Measurements from ENCODE around the gene C1orf122.

The C1orf122 gene

GRCh38 chr1:37802439-37802838 is 5.2 kb upstream of the C1orf122 start:
- DNase-seq: no peak

- no peak for DNase-seq
These were observed 403 bp upstream of the C1orf122 start for GRCh38 chr1:37807220-37807554.

GRCh38 chr1:37808369-37809319 is 1.1 kb downstream of the C1orf122 start:
- DNase-seq: peak in 1 of 2 donors; percentile 57

- no peak for DNase-seq
These were observed 2.4 kb downstream of the C1orf122 start for GRCh38 chr1:37809942-37810341.

GRCh38 chr1:37811027-37811655 is 3.6 kb downstream of the C1orf122 start:
- DNase-seq: peak; percentile 69 to 73

DNA sequence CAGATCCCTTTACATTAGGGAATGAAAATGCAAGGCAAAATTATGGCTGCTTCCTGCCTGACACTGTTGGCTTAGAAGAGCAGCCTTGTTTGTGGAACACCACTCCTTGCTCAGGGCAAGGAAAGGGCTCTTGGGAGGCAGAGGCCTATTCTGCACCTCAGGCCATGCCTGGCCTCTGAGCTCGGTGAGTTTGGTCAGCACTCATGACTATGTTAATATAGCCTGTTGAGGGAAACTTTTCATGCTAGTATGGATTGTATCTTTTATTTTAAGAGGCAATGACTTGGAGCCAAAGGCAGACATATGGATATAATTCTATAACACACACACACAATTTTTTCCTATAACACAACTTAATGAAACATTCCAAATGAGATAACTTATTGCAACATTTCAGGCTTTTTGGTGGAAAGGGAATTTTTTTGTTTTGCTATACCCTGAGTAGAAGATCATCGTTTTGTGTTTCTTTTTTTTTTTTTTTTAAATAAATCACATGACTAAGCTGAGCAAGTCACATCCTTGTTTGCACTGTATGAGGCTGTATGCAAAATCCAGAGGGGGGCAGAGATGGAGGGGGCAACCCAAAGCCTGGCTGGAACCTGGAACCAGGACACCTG is 6.0 kb downstream of the C1orf122 start:
- DNase-seq: no peak

DNA sequence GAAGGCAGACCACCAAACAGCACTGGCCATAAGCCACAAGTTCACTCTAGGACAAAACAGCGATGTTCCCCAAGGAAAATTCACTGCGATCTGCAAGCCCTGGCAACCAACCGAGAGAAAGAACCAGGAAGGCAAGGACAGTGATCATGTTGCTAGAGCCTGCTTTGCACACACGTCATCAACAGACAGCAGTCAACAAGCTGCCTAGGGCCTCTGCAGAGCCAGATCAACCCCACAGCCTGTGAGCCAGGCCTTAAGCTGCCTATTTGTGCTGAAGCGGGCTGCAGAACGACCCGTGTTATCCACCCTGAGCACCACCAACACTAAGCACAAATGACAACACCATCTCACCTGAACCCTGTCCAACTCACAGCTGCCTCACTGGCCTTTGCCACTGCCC is 6.7 kb downstream of the C1orf122 start:
- DNase-seq: no peak

DNA sequence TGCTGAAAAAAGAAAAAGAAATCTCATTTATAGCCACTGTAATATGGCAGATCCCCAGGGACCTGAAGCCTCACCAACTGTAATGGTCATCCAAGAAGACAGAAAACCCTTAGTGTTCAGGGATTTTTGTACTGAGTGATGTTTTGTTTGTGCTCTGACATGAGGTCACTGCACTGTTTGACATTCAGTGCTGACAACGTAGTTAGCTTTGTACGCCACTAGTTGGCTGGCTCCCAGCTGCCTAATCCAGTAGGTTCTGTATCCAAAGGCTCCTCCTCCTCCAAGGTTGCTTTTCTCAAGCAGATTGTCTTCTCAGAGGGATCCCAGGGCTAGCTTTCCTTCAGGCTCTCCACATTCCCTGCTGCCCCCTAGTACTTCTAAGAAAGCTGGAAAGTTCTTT is 9.9 kb downstream of the C1orf122 start:
- no peak for DNase-seq

- no peak for DNase-seq
These were observed 13.9 kb downstream of the C1orf122 start for GRCh38 chr1:37821481-37821880.

GRCh38 chr1:37822906-37823815 is 15.6 kb downstream of the C1orf122 start:
- DNase-seq: peak in 1 of 2 donors; percentile 11

GRCh38 chr1:37824001-37824400 is 16.4 kb downstream of the C1orf122 start:
- DNase-seq: no peak

DNA sequence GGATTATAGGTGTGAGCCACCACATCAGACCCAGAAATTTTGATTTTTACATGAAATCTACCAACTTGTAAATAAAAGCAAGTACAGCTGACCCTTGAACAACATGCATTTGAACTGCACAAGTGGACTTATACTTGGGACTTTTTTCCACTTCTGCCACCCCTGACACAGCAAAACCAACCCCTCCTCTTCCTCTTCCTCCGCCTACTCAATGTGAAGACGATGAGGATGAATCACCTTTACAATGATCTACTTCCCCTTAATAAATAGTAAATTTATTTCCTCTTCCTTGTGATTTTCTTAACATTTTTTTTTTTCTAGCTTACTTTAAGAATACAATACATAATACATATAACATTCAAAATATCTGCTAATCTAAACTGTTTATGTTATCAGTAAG is 17.9 kb downstream of the C1orf122 start:
- DNase-seq: peak in 1 of 2 donors; percentile 34

DNA sequence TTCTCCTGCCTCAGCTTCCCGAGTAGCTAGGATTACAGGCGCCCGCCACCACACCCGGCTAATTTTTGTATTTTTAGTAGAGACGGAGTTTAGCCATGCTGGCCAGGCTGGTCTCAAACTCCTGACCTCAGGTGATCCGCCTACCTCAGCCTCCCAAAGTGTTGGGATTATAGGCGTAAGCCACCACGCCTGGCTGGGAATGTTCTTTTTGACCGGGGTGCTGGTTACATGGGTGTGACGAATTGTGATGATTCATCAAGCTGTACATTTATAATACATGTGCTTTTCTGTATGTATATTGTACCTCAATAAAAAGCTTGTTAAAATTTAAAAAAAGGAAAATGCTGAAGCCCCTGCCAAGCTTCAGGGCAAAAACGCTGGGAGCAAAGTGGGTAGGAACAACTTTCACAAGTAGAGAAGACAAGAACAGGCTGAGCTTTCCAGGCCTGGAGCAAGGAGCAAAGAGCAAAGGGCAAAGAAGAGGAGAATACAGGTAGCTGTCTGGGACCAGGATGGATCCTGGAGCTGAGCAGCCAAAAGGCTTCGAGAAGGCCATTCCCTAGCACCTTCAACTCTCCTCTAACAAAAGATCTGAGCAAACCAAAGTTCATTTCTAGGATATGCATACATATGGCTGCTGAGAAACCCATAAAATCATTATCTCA is 21.0 kb downstream of the C1orf122 start:
- DNase-seq: no peak

DNA sequence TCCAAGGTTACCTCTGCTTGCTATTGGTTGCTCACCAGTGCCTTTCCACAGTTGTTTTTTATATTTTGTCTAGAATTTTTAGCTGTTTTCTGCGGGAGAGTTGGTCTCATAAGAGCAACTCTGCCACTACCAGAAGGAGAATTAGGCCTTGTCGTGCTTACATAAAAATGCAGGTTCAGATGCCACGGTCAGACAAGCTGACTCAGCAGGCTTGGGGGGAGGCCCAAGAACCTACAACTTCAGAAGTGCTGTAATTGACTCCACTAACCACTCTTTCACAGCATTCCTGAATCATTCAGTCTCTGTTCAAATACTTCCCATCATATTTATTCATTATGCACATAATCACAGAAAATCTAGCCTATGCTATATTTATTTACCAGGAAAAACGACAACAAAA is 23.5 kb downstream of the C1orf122 start:
- DNase-seq: no peak

DNA sequence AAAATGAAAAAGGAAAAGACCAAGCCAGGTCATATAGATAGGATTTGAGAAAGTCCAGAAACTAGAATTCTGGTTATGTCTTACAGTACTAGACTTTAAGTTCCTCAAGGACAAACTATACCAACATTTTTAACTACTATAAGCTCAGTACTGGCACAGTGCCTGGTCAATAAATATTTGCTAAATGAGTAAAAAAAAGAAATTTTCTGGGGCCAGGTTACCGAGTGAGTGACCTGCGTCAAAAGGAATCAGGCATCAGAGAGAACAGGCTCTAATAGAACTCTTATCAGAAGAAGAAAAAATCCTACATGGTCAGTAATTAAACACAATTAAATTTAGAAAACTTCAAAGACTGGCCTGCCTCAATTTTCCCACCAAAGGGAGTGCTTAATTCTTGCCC is 24.2 kb downstream of the C1orf122 start:
- DNase-seq: no peak

GRCh38 chr1:37836788-37837187 is 29.2 kb downstream of the C1orf122 start:
- no peak for DNase-seq

DNA sequence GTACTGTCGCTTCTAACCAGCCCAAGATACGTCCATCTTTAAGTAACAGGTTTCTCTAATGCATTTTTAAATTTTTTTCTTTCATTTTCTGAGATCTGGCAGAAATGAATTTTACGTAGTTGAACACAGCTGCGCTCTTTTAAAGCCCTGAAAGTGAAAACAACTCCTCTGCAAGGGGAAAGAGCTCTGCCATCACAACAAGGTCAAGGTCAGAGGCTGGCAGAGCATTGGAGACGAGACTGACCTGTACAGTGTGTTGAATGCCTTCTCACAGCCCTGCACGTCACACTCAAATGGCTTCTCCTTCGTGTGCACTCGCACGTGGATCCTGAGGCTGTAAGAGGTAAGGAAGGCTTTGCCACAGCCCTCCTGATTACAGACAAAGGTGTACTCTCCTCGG is 32.1 kb downstream of the C1orf122 start:
- DNase-seq: no peak

GRCh38 chr1:37840711-37841110 is 33.1 kb downstream of the C1orf122 start:
- no peak for DNase-seq

DNA sequence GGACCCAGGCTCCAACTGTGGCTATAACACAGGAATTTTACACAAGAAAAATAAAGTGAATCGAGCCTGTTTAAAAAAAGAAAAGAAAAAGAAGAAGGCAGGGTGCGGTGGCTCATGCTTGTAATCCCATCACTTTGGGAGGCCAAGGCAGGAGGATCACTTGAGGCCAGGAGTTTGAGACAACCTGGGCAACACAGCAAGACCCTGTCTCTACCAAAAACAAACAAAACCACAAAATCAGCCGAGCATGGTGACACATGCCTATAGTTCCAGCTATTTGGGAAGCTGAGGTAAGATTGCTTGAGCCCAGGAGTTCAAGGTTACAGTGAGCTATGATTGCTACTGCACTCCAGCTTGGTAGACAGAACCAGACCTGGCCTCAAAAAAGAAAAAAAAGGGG is 34.1 kb downstream of the C1orf122 start:
- no peak for DNase-seq

DNA sequence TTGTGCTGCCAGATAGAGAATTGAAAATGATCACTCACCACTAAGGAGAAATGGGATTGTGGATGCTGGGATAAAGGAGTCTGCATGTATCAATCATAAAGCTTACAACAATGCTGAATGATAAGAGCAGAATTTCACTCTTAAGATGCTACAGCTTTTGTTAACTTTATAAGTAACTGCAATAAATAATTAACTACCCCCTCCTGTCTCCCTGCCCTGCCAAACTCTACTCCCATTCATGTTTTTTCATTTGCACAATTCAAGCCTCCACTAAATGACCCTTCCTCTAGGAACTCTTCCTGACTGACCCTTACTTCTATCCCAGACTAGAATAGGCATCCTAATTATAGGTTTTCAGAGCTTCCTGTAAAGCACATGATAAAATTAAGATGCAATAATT is 36.9 kb downstream of the C1orf122 start:
- no peak for DNase-seq

DNA sequence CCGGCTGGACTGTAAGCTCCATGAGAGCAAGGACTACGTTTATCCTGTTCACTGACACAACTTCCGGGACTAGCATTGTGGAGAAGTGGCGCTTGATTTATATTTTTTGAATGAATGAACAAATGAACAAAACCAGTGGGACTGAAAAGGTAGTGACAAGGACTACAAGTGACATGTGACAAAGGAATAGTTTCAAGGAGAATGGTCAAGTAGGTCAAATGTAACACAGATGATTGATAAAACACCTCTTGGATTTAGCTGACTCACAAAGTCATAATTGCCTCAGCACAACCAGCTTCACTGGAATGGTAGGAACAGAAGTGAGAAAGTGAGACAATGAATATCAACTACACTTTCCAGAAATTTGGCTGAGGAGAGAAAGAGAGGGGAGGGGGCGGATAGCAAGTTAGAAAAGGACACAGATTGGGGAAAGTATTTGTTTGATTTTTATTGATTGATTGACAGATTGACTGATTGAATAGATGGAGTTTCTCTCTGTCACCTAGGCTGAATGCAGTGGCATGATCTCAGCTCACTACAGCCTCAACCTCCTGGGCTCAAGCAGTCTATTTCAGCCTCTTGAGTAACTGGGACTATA is 37.6 kb downstream of the C1orf122 start:
- no peak for DNase-seq

GRCh38 chr1:37845786-37846185 is 38.2 kb downstream of the C1orf122 start:
- DNase-seq: no peak

All from CD4-positive, alpha-beta T cell treated with Interleukin-1 beta for 1 hour (primary cell).